ENCODE data around the gene CDC25B.
"Not testable (repeated sequence)": the region's sequence is repeated elsewhere in the genome, so short reads cannot be mapped to it uniquely, and the experiment has no call there.

The CDC25B gene

DNA sequence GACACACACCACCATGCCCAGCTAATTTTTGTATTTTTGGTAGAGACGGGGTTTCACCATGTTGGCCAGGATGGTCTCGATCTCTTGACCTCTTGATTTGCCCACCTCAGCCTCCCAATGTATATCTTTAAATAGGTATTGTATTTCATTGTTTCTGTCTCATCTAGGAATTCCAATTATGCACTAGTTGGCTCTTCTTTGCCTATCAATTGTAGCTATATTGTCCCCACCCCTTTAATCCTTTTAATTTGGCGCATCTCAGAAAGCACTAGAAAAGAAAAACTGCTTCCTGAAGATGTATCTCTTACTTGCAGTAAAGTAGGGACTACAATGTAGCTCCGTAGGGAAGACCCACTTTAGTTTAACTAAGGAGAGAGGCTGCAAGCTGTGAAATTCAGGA lies 40.0 kb downstream of the CDC25B start:
- no peak for TF ChIP-seq ARNTL (CRISPR knock-in tag; IDR thresholded peaks at IDR 0.05; ENCODE audit: borderline replicate concordance, low read depth)
- no peak for TF ChIP-seq PPARA (CRISPR knock-in tag; IDR thresholded peaks at IDR 0.05; ENCODE audit: borderline replicate concordance)
- TF ChIP-seq GLIS3 (CRISPR knock-in tag; IDR thresholded peaks at IDR 0.05), result no peak
- no peak for TF ChIP-seq ZNF8 (CRISPR knock-in tag; IDR thresholded peaks at IDR 0.05)
- no peak for TF ChIP-seq SNAI2 (CRISPR knock-in tag; IDR thresholded peaks at IDR 0.05)
- no peak for TF ChIP-seq ZNF70 (CRISPR knock-in tag; IDR thresholded peaks at IDR 0.05)
- TF ChIP-seq TOX (CRISPR knock-in tag; IDR thresholded peaks at IDR 0.05; ENCODE audit: borderline replicate concordance), result no peak
- TF ChIP-seq, protein P1, sequence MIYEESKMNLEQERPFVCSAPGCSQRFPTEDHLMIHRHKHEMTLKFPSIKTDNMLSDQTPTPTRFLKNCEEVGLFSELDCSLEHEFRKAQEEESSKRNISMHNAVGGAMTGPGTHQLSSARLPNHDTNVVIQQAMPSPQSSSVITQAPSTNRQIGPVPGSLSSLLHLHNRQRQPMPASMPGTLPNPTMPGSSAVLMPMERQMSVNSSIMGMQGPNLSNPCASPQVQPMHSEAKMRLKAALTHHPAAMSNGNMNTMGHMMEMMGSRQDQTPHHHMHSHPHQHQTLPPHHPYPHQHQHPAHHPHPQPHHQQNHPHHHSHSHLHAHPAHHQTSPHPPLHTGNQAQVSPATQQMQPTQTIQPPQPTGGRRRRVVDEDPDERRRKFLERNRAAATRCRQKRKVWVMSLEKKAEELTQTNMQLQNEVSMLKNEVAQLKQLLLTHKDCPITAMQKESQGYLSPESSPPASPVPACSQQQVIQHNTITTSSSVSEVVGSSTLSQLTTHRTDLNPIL (CRISPR knock-in tag; IDR thresholded peaks at IDR 0.05; ENCODE audit: low read depth), result no peak
- TF ChIP-seq POU6F1 (CRISPR knock-in tag; IDR thresholded peaks at IDR 0.05; ENCODE audit: borderline replicate concordance, low read depth), result no peak
- no peak for TF ChIP-seq CSRNP3 (CRISPR knock-in tag; IDR thresholded peaks at IDR 0.05)
- TF ChIP-seq RARB (CRISPR knock-in tag; IDR thresholded peaks at IDR 0.05), result no peak
- TF ChIP-seq TCF4 (CRISPR knock-in tag; IDR thresholded peaks at IDR 0.05; ENCODE audit: borderline replicate concordance), result no peak
- no peak for TF ChIP-seq ZC3H10 (CRISPR knock-in tag; IDR thresholded peaks at IDR 0.05)
- no peak for TF ChIP-seq CSDC2 (CRISPR knock-in tag; IDR thresholded peaks at IDR 0.05)
- no peak for TF ChIP-seq ESRRG (CRISPR knock-in tag; IDR thresholded peaks at IDR 0.05)
- TF ChIP-seq ZNF565 (CRISPR knock-in tag; conservative IDR thresholded peaks at IDR 0.05; ENCODE audit: low read depth), result no peak
- no peak for TF ChIP-seq PATZ1 (CRISPR knock-in tag; IDR thresholded peaks at IDR 0.05; ENCODE audit: borderline replicate concordance)
- TF ChIP-seq ZFP3 (CRISPR knock-in tag; IDR thresholded peaks at IDR 0.05), result no peak
- ATAC-seq, result no peak

GRCh38 chr20:3839328-3839727 lies 43.2 kb downstream of the CDC25B start:
- no peak for ATAC-seq
- no peak for TF ChIP-seq ARNTL (CRISPR knock-in tag; IDR thresholded peaks at IDR 0.05; ENCODE audit: borderline replicate concordance, low read depth)
- no peak for TF ChIP-seq TOX (CRISPR knock-in tag; IDR thresholded peaks at IDR 0.05; ENCODE audit: borderline replicate concordance)
- TF ChIP-seq SNAI2 (CRISPR knock-in tag; IDR thresholded peaks at IDR 0.05), result no peak

DNA sequence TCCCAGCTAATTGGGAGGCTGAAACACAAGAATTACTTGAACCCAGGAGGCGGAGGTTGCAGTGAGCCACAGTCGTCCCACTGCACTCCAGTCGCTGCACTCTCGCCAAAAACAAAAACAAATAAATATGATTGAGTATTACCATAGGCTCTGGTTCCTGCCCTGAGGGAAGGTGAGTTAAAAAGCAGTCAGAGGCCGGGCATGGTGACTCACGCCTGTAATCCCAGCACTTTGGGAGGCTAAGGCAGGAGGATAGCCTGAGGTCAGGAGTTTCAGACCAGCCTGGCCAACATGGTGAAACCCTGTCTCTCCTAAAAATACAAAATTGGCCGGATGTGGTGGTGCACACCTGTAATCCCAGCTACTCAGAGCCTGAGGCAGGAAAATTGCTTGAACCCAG lies 44.1 kb downstream of the CDC25B start:
- not testable (repeated sequence) for ATAC-seq

GRCh38 chr20:3842348-3842930 lies 46.3 kb downstream of the CDC25B start:
- no peak for TF ChIP-seq ZFP30 (CRISPR knock-in tag; IDR thresholded peaks at IDR 0.05)
- no peak for TF ChIP-seq ARNTL (CRISPR knock-in tag; IDR thresholded peaks at IDR 0.05; ENCODE audit: borderline replicate concordance, low read depth)
- TF ChIP-seq ZC3H10 (CRISPR knock-in tag; IDR thresholded peaks at IDR 0.05), result no peak
- no peak for TF ChIP-seq ESRRG (CRISPR knock-in tag; IDR thresholded peaks at IDR 0.05)
- TF ChIP-seq ZNF70 (CRISPR knock-in tag; IDR thresholded peaks at IDR 0.05), result no peak
- TF ChIP-seq OSR1 (CRISPR knock-in tag; IDR thresholded peaks at IDR 0.05), result no peak
- no peak for TF ChIP-seq PATZ1 (CRISPR knock-in tag; IDR thresholded peaks at IDR 0.05; ENCODE audit: borderline replicate concordance)
- TF ChIP-seq CSRNP3 (CRISPR knock-in tag; IDR thresholded peaks at IDR 0.05), result no peak
- no peak for TF ChIP-seq ISL1 (CRISPR knock-in tag; IDR thresholded peaks at IDR 0.05)
- no peak for TF ChIP-seq CSDC2 (CRISPR knock-in tag; IDR thresholded peaks at IDR 0.05)
- TF ChIP-seq PPARA (CRISPR knock-in tag; IDR thresholded peaks at IDR 0.05; ENCODE audit: borderline replicate concordance), result no peak
- ATAC-seq, result no peak
